Suppressor macrophage treated with lipopolysaccharide for 1 hour (primary cell): ENCODE results near the gene MAP2K5.

Experiments
- DNase-seq, 3 donors: peaks; one replicate each; pipeline ENCODE4 v3.0.0-alpha.2; 2020 to 2022

The MAP2K5 gene

DNA sequence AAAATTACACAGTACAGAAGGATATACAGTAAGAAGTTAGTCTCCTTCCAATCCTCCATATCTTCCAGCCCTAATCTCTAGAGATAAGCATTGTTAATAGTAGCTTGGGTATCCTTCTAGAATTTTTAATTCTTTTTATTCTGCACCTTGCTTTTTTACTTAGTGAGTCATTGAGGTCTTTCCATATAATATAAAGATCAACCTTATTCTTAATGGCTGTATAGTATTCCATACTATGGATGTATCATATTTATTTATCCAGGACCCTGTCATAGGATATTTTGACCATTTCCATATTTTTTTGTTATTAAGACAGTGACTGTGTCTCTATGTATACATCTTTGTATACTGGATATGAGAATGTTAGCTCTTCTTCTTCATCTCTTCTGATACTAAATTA, 246.5 kb downstream of the MAP2K5 start:
- no peak for DNase-seq

- DNase-seq: no peak
Measured at GRCh38 chr15:67790610-67791319, 248.3 kb downstream of the MAP2K5 start.

GRCh38 chr15:67792250-67792942, 249.9 kb downstream of the MAP2K5 start:
- DNase-seq: peak in 1 of 3 donors; percentile 8

DNA sequence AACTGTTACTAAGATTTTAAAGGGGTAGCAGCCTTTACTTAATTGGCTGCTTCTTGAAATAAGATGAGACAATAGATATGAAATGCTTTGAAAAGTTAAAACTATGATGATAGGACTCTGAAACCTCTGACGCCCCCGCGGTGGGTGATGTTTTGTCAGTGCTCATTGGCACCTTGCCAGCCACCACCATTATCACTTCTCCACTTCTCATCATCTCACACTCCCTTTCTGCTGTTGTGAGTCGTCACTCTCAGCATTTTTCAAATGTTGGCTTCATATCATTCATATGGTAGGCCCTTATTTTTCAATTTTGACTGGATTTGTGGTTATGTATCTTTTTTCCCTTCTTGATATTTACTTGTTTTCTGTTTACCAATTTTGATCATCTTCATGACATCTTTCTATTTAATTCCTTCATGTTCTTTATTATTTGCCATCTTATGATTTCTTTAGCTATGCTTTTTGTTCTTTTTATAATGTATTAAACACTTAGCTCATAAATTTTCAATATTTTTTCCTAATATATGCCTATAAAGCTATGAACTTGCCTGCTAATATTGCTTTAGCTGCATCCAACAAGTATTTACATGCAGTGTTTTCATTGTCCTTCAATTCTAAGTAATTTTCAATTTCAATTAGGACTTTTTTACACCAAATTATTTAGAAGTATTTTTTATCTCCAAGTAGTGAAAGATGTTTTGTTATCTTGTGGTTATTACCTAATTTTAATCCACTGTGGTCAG, 252.5 kb downstream of the MAP2K5 start:
- peak in 1 of 3 donors; percentile 9 for DNase-seq

GRCh38 chr15:67796196-67797127, 254.0 kb downstream of the MAP2K5 start:
- DNase-seq: no peak

GRCh38 chr15:67799801-67800205, 257.3 kb downstream of the MAP2K5 start:
- no peak for DNase-seq

- DNase-seq: no peak
Measured at GRCh38 chr15:67801142-67801541, 258.6 kb downstream of the MAP2K5 start.

DNA sequence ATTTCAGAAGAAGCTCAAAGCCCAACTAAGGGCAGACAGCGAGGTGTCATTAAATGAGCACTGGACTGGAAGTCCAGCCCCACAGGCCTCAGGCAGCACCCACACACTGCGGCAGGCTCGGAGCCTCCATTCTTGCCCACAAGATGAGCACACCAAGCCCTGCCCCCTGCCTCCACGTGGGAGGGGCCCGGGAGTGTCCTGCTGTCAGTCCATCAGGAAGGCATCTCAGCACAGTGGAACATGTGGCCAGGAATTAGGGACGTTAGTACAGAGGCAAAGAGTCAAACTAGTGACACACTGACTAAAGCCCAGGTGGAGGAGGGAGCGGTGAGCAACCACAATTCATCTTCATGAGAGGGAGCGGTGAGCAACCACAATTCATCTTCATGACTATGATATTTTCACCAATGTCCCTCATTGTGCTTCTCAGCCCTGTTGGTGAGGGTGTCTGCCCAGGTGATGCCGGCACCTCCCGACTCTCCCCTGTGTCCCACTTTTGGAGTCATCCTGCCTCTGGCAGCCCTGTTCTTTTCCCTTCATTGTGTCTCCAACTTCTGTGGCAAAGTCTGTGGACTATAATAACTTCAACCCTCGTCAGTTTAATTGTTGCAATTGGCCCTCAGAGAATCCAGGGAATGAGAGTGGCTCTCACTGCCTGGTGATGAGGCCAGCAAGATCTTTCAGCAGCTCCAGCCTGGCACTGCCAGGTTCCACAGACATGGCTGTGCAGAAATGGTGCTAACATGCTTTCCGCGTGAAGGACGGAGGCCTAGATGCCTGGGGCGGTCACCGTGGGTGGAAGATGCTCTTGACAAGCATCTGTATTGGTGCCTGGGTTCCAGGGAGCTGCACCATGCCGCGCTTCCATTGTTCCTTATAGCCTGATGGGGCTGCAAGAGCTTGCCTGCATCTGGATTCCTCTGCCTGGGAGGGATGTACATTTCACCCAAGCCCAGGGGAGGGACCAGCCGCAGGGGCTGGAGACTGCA, 259.7 kb downstream of the MAP2K5 start:
- DNase-seq: no peak

DNA sequence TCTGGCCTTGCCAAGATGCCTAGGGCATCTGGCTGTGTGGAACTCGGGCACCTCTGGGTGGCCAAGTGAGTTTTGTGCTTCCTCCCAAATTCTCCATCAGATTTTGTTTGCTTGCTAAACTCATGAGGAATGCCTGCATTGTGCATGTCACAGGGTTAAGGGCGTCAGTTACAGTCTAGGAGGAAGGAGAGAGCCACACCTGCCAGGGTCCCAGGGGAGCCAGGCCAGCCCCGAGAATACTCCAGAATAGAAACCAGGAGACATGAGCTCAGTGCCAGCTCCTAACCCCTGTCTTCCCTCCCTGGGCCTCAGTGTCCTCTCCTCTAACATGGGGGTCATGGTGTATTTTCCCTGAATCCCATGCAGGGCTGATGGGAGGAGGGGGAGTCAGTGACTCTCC, 260.8 kb downstream of the MAP2K5 start:
- no peak for DNase-seq

DNA sequence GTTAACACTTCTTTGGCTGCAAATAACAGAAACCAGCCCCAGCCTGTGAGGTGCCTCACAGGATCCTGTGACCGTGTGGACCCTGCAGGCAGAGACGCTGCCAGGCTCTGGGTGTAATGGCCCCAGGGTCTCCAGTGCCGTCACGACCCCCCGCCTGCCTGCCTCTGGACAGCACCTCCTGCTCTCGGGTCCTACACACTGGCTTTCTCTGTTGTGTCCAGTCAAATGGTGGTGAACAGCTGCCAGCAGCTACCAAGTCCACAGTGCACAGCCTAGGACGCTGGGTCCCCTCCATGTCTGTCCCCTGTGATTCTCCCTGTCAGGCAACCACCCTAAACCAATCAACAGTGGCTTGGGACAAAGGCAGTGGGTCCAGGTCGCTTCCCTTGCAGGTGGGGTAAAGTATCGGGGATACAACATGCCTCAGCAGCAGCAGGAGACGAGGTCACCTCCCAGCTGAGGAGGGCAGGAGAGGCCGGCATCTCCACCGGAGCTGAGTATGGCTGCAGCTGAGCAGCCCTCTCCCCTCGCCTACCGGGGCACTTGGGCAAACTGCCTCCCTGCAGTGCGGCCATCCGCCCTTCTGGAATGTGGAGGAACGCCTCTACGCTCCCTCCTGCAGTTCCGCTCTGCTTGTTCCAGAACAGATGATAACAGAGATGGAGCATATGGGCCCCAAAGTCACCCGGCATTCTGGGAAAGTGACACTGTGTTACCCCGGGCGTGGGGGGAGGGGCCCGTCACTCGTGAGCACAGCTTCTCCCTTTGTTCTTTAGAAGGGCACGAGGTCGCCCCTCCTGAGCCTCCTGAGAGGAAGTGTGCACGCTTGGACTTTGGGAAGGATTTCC, 261.7 kb downstream of the MAP2K5 start:
- DNase-seq: no peak

DNA sequence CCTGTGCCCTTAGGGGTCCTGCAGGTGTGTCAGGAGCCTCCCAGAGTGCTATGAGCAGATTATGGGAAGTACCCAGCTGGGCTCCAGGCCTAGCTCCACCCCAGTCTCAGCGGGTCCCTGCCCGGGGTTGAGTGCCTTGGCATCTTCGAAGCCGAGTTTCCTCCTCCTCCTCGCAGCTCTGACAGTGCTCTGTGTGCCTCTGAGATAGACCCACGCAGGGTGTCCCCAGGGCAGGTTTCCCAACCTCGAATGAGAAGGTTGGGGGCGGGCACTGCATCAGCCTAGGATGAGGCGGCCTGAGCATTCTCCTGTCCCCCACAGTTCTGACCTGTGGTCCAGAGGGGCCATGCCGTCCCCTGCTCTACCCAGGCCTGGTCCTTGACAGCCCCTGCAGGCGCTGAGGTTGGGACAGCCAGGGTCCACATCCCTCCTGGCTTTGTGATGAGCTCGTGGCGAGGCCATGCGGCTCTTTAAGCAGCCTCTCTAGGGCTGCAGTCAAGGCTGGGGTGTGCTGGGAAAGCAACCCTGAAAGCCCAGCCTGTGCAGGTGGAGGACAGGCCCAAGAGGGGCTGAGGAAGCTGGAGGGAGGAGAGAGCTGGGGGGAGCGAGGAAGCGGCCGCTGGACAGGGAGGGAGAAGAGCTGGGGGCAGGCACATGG, 262.6 kb downstream of the MAP2K5 start:
- DNase-seq: no peak

DNA sequence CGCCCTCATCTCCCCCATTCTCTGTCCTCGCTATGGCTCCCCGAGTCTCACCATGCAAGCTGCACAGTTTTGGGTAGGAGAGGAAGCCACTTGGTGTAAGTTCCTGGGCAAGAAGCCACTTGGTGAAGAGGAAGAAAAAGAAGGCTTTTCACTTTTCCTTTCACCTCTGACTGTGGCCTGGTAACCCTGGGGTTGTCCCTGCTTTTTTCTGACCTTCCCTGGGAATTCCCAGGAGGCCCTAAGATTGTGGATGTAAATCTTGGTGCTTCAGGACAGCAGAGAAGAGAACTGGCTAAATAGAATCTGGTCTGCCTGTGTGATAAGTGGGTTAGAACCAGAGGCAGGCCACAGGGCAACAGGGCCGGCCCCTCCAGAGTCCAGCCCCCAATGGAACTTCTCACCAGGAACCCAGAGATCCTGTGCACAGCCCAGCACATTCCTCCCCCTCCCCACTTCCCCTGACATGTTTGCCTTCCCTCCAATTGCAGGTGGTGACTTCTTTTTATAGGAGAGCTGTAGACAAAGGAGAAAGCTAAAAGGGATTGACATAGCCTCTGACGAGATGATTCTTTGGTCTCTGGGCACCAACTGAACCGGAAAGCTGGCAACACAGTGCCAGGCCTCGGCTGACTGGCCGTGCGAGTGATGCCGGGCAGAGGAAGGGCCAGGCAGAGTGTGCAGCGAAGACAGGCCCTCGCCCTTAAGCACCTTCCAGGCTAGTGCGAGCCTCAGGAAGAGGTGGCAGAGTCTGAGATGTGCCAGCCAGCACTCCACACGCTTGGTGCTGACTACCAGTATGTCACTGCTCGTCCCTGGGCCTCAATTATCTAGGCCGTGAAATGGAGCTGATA, 263.4 kb downstream of the MAP2K5 start:
- DNase-seq: peak; percentile 36 to 69 (median 63)

DNA sequence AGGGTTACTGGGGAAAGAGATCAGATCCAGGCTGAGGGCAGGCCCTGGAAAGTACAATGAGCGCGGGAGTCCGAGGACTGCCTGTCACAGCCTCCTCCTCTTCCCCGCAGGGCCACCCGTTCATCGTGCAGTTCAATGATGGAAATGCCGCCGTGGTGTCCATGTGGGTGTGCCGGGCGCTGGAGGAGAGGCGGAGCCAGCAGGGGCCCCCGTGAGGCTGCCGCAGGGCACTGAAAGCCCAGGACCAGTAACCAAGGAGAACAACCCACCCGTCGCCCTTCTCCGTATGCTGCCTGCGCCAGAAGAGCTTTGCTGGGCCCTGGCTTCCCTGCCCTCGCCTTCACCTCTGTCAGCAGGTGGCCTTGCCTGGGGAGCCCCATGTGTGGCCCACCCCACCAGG, 264.0 kb downstream of the MAP2K5 start:
- no peak for DNase-seq

DNA sequence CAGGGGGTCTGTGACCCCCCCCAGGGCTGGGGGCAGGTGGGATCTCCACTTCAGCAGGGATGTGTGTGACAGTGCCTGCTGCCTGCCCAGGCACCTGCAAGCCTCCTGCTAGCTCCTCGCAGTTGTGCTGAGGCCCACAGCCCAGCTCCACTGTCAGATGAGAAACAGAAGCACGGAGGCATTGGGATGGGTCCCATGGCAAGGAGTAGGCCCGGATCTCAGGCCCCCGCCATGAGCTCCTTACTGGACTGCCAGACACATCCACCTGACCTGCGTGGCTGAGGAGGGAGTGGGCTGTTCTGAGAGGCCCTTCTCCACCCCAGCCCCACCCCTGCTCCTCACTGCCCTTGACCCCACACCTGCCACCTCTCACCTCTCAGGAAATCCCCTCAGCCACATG, 264.6 kb downstream of the MAP2K5 start:
- DNase-seq: no peak

- no peak for DNase-seq
Measured at GRCh38 chr15:67807836-67808235, 265.3 kb downstream of the MAP2K5 start.

GRCh38 chr15:67808821-67809220, 266.3 kb downstream of the MAP2K5 start:
- DNase-seq: no peak

DNA sequence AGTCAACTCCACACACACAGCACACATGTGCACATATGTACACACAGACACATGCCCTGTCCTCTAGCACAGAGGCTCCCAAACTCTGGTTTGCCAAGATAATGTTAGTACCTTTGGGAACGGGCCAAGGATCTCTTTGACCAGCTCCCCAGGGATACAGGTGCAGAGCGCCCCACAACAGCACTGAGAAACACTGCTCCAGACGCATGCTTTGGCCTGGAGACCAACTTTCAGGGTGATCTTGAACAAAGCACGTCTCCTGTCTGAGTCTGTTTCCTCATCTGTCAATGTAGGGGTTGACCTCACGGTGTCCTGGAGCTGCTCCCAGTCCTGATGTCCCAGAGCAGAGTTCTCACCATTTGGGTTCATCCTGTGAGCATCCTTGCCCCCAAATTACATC, 266.9 kb downstream of the MAP2K5 start:
- DNase-seq: no peak

DNA sequence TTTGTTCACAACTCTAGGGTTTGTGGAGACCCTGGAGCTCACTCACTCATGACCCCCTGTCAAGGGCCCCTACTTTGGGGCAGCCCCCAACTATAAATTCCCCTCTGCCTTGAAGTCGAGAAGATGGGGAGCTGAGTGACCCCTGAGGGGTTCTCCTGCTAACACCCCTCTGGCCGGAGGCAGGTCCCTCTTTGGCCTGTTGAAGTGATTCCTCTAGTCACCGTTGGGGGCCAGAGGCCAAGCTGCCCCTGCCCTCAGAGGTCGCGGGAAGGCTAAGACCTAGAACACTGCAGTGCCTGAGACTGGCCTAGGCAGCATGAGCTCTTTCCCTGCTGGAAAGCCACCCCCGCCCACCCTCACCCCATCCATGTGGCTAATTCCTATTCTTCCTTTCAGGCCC, 267.4 kb downstream of the MAP2K5 start:
- no peak for DNase-seq

DNA sequence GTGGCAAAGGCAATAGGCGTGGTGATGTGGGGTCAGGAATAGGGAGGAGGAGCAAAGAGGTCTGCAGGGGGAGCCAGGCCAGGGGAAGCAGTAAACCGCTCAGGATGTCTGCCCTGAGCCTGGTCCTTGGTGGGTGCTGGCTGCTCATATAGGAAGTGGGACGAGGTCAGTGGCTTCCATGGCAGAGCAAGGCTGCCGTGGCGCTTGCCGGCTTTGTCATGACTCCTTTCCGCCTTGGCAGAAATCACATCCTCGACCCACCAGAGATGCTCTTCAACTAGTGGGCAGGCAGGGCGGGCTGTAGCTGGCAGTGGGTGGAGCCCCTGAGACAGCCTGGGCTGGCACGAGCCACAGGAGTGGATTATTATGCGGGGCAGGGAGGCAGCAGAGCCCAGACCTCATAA, 269.7 kb downstream of the MAP2K5 start:
- DNase-seq: no peak
